ENCODE data around the gene PPP1R16B. TPM values are rescaled to one million over a fixed set of nuclear protein-coding genes. Genes with fewer than 3 reads are reported as not detected.
A peak's percentile ranks its signal among the peaks of the same experiment; 100 is the strongest.

Gene PPP1R16B
- polyA plus RNA-seq, 2 of the 4 experiments (the other 2 are of a cell fraction): 0.17 to 0.31 TPM

DNA sequence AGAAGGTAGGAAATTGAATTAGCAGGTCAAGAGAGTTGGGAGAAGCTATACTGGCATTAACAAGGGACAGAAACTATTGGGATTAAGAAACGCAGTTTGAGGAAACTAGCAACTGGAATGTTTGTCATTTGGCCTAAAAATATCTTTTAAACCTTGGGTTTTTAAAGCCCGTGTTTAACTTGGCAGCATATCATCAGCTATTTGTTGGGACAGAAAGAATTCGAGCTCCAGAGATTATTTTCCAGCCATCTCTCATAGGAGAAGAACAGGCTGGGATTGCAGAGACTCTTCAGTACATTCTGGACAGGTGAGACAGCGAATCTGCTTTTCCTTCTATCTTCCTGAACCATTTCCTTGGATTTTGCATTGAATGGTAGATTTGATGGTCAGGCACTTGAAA, 39.4 kb upstream of the PPP1R16B start:
- no peak for FAIRE-seq

DNA sequence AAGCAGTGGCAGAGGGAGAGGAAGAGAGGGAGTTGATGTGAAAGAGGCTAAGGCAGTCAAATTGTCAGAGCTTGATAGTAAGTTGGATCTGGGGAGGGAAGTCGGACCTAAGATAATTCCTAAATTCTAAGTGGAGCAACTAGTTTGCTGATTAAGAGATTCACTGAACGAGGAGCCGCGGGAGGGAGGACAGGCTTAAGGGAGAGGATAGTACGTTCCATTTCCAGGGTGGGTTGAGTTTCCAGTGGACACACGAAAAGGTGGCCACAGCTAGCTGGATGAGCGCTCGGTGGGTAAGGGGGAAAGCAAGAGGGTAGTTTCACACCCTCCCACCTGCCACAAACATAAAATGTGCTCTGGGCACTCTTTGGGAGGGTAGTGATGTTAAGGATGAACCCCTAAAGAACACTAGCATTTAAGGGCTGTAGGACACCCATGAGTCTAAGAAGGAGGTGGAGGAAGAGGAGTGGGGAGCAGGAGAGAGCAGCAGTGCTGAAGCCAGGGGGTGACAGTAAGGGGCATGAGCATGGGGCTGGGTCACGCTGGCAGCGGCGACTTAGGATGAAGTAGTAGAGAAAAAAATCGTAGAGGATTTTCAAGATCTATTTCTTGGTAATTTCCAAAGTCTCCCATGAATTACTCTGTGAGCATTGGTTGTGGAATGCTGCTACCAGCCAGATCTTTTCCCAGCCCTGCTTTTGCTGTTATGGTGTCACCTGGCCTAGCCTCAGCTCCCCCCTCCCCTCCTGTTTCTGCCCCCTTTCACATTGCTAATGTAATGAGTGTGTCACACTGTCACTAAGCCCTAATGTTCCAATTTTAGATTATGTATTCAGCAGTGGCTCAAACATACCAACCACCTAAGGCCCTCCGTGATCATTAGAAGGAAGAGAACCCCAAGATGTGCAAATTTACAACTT, 35.9 kb upstream of the PPP1R16B start:
- 92% methylated on average over 13 of the region's 13 CpGs for WGBS (ENCODE audit: missing lambda C conversion rate)
- TF ChIP-seq HEYL (CRISPR knock-in tag; IDR thresholded peaks at IDR 0.05) (no peak), POLR2AphosphoS2 (conservative IDR thresholded peaks at IDR 0.05; ENCODE audit: low read length) (no peak), KDM1A (IDR thresholded peaks at IDR 0.05; ENCODE audit: low read depth) (no peak), MAFK (IDR thresholded peaks at IDR 0.05; ENCODE audit: partially characterized antibody) (no peak), RNF2 (IDR thresholded peaks at IDR 0.05; ENCODE audit: borderline replicate concordance, low read depth) (no peak), RARB (CRISPR knock-in tag; IDR thresholded peaks at IDR 0.05) (no peak)
- TF ChIP-seq, protein P1, sequence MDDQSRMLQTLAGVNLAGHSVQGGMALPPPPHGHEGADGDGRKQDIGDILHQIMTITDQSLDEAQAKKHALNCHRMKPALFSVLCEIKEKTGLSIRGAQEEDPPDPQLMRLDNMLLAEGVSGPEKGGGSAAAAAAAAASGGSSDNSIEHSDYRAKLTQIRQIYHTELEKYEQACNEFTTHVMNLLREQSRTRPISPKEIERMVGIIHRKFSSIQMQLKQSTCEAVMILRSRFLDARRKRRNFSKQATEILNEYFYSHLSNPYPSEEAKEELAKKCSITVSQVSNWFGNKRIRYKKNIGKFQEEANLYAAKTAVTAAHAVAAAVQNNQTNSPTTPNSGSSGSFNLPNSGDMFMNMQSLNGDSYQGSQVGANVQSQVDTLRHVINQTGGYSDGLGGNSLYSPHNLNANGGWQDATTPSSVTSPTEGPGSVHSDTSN (IDR thresholded peaks at IDR 0.05): no peak
- TF ChIP-seq, protein P2, sequence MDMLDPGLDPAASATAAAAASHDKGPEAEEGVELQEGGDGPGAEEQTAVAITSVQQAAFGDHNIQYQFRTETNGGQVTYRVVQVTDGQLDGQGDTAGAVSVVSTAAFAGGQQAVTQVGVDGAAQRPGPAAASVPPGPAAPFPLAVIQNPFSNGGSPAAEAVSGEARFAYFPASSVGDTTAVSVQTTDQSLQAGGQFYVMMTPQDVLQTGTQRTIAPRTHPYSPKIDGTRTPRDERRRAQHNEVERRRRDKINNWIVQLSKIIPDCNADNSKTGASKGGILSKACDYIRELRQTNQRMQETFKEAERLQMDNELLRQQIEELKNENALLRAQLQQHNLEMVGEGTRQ (IDR thresholded peaks at IDR 0.05): no peak
- H3K4me3 ChIP-seq: no peak overlapping the region
- 0 out of 3 replicates have a peak, but pooled peaks cover 3% of the 10 kb centered on the region for H3K9me3 ChIP-seq
- no peak overlapping the region for H3K27ac ChIP-seq
- ChIA-PET POLR2A (no interaction called here), CTCF (interaction anchor here (1.4 to 13.5 kb wide), 4 partner anchors 10 to 38 kb away, joined by 3 to 102 read pairs (median 28); partner anchors contain the start of gene ACTR5)
- no peak for ATAC-seq
- H3K4me2 ChIP-seq: no peak overlapping the region
- peaks cover 15% of the 10 kb centered on the region for H3K4me1 ChIP-seq
- DNase-seq (ENCODE audit: low read depth in 1 of 2, low spot score in 1 of 2): no peak
- no peak for FAIRE-seq

More for the DNA sequence above, 39.4 kb upstream of the PPP1R16B start:
- no peaks in the 10 kb centered on the region for H3K9me3 ChIP-seq
- TF ChIP-seq MAFK (IDR thresholded peaks at IDR 0.05; ENCODE audit: partially characterized antibody): no peak
- TF ChIP-seq, protein P2 (IDR thresholded peaks at IDR 0.05): no peak
- TF ChIP-seq POLR2AphosphoS2 (conservative IDR thresholded peaks at IDR 0.05; ENCODE audit: low read length): no peak
- TF ChIP-seq, protein P3, sequence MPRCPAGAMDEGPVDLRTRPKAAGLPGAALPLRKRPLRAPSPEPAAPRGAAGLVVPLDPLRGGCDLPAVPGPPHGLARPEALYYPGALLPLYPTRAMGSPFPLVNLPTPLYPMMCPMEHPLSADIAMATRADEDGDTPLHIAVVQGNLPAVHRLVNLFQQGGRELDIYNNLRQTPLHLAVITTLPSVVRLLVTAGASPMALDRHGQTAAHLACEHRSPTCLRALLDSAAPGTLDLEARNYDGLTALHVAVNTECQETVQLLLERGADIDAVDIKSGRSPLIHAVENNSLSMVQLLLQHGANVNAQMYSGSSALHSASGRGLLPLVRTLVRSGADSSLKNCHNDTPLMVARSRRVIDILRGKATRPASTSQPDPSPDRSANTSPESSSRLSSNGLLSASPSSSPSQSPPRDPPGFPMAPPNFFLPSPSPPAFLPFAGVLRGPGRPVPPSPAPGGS (IDR thresholded peaks at IDR 0.05): no peak
- TF ChIP-seq, protein P4, sequence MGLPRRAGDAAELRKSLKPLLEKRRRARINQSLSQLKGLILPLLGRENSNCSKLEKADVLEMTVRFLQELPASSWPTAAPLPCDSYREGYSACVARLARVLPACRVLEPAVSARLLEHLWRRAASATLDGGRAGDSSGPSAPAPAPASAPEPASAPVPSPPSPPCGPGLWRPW (IDR thresholded peaks at IDR 0.05): no peak
- no peak for TF ChIP-seq CEBPB (IDR thresholded peaks at IDR 0.05)
- TF ChIP-seq, protein P5, sequence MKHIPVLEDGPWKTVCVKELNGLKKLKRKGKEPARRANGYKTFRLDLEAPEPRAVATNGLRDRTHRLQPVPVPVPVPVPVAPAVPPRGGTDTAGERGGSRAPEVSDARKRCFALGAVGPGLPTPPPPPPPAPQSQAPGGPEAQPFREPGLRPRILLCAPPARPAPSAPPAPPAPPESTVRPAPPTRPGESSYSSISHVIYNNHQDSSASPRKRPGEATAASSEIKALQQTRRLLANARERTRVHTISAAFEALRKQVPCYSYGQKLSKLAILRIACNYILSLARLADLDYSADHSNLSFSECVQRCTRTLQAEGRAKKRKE (CRISPR knock-in tag; IDR thresholded peaks at IDR 0.05; ENCODE audit: low read depth): no peak
- TF ChIP-seq ZNF302 (CRISPR knock-in tag; IDR thresholded peaks at IDR 0.05): no peak
- TF ChIP-seq MYC (IDR thresholded peaks at IDR 0.05; ENCODE audit: borderline replicate concordance, low read length): no peak
- TF ChIP-seq, protein P6, sequence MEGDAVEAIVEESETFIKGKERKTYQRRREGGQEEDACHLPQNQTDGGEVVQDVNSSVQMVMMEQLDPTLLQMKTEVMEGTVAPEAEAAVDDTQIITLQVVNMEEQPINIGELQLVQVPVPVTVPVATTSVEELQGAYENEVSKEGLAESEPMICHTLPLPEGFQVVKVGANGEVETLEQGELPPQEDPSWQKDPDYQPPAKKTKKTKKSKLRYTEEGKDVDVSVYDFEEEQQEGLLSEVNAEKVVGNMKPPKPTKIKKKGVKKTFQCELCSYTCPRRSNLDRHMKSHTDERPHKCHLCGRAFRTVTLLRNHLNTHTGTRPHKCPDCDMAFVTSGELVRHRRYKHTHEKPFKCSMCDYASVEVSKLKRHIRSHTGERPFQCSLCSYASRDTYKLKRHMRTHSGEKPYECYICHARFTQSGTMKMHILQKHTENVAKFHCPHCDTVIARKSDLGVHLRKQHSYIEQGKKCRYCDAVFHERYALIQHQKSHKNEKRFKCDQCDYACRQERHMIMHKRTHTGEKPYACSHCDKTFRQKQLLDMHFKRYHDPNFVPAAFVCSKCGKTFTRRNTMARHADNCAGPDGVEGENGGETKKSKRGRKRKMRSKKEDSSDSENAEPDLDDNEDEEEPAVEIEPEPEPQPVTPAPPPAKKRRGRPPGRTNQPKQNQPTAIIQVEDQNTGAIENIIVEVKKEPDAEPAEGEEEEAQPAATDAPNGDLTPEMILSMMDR (IDR thresholded peaks at IDR 0.05): no peak
- H3K4me1 ChIP-seq: peaks cover 29% of the 10 kb centered on the region
- DNase-seq (ENCODE audit: low read depth in 1 of 2, low spot score in 1 of 2): no peak
- H3K27ac ChIP-seq: peak overlapping the region; percentile 79 to 84
- H3K4me3 ChIP-seq: no peak overlapping the region
- no peak for ATAC-seq
- ChIA-PET CTCF (interaction anchor here (1.6 to 13.5 kb wide), 4 partner anchors 10 to 40 kb away, joined by 4 to 102 read pairs (median 30); partner anchors contain the start of gene ACTR5), POLR2A (no interaction called here)
- peak overlapping the region; percentile 78 for H3K4me2 ChIP-seq
- WGBS (ENCODE audit: missing lambda C conversion rate): 55% methylated on average over 4 of the region's 4 CpGs

Measured in A549 (cell line).